ENCODE results near the gene SFTA2.
A peak's percentile ranks its signal among the peaks of the same experiment; 100 is the strongest.

The SFTA2 gene

DNA sequence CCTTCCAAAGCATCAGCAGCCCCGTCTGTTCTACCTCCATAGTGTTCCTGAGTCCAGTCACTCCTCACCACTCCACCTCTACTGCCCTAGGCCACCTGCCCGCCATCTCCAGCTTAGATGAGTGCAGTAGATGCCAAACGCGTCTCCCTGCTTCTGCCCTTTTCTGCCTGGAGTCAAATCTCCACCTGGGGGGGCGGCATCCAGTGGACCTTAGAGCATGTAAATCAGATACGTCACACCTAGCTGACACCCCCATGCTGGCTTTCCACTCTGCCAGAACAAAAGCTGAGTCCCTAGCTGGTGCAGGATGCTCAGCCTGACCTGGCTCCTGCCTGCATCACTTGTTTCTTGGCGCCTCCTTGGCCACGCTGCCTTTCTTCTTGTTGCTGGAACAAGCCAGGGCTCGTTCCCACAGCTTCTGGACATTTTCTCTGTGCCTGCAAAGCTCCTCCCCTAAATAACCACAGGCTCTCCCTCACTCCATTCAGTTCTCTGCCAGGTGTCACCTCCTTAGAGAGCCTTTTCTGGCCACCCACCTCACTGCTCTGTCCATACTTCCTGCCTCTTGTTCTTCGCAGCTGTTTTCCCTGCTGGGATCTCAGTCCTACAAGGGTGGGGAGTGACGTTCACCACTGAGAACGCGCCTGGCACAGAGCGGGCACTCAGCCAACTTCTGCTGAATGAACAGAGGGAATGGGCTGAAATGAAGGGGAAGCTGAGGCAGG, 41.9 kb downstream of the SFTA2 start:
- DNase-seq, result no peak

DNA sequence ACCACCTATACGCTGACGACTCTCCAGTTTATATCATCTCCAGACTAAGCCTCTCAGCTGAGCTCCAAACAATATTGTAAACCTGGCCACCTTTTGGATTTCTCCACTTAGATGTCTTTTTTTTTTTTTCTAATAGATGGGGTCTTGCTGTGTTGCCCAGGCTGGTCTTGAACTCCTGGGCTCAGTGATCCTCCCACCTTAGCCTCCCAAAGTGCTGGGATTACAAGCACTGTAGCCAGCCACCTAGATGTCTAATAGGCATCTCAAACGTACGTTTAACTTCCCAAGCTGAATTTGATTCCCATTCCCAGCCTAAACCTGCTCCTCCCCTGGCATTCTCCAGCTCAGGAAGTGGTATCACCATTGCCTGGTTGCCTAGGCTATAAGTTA, 42.5 kb downstream of the SFTA2 start:
- no peak for DNase-seq

DNA sequence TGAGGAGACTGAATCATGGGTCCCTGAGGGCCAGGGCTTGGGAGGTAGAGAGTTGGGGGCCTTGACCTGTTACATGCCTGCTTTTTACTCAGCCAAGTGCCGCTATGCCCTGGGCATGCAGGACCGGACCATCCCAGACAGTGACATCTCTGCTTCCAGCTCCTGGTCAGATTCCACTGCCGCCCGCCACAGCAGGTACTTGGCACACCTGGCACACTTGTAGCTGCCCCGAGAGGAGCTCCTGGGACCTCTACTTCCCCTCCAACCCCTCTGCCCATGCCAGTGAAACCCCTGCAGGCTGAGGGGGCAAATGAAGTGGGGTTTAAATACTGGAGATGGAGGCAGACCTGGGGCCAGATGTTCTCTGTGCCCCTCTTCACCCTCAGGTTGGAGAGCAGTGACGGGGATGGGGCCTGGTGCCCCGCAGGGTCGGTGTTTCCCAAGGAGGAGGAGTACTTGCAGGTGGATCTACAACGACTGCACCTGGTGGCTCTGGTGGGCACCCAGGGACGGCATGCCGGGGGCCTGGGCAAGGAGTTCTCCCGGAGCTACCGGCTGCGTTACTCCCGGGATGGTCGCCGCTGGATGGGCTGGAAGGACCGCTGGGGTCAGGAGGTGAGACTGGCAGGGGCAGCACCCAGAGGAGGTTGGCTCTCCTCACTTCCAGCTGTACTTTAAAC, 43.0 kb downstream of the SFTA2 start:
- DNase-seq, result no peak

DNA sequence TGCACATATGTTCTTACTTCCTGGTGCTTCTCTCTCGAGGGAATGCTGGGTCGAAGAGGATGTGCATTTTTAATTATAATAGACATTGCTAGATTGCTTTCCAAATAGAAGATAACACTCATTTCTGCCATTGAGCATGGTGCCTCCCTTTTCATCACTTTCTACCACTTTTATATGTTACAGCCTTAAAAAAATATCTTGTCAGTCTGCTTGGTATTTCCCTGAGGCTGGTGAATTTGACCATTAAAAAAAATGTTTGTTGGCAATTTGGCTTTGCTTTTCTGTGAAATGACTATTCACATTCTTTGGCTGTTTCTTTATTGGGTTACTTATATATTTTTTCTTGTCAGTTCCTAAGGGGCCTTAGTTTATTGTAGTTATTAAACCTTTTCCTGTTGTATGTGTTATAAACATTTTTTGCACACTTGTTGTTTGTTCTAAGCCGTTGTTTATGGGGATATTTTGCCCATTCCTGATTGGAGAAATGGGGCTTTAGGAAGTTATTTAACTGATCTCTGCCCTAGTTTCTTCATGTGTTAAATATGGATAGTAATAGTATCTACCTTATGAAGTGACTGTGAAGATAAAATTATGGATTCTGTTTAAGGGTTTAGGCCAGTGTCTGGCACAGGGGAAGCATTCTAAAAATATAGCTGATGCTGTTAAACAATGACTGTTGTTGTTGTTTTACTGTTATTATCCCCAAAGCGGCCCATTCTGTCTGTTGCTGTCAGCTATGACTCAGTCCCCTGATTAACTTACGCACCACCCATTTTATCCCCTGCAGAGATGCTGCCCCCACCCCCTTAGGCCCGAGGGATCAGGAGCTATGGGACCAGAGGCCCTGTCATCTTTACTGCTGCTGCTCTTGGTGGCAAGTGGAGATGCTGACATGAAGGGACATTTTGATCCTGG, 43.8 kb downstream of the SFTA2 start:
- DNase-seq, result no peak

DNA sequence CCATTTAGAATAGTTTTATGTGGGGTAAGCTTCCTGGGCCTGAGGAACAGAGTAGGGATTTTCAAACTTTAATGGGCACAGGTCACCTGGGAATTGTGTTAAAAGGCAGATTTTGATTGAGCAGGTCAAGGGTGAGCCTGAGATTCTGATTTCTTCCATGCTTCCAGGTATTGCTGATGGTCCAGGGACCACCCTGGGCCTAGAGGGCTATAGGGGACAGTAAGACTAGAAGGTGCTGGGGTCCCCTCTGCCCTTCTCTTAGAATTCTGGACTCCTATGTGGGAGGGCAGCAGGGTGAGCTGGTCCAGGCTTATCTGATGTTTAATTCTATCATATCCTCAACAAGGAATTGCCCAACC, 45.1 kb downstream of the SFTA2 start:
- DNase-seq, result no peak

DNA sequence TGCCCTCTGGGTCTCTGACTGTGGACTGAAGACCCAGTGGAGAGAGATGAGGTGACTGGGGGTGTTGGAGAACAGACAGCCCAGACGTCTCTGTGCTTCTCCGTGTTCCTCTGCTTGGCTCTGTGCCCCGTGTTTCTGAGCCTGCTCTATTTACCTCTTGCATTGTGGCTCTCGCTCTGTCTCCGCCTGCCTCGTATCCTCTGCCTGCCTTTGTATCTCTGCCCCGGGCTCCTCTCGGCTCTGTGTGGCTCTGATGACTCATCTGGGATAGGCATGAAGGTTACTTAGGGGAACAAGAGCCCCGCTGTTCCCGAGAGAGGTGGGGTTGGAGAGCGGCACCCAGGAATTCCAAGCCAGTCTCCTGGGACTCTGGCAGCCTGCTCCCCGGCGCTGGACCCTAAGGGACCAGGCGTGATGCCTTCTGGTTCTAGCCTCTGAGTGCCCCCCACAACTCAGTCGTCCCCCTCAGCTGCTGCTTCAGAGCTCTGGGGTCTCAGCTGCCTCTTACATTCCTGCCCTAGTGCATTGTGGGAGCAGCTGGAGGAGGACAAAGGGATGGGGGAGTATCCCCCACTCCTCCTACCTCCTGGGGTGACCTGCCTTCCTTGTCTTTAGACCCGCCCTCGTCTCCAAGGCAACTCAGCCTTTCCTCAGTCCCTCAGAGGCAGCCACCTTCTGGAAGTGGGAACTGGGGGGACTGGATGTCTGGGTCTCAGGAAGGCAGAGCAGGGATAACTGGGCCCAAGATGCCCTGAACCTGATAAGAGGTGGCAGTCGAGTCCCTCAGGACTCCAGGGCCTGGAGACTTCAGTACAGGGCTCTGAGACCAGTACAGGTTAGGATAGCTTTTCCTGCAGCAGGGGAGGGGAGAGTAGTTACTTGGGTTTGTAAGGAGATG, 45.7 kb downstream of the SFTA2 start:
- no peak for DNase-seq

DNA sequence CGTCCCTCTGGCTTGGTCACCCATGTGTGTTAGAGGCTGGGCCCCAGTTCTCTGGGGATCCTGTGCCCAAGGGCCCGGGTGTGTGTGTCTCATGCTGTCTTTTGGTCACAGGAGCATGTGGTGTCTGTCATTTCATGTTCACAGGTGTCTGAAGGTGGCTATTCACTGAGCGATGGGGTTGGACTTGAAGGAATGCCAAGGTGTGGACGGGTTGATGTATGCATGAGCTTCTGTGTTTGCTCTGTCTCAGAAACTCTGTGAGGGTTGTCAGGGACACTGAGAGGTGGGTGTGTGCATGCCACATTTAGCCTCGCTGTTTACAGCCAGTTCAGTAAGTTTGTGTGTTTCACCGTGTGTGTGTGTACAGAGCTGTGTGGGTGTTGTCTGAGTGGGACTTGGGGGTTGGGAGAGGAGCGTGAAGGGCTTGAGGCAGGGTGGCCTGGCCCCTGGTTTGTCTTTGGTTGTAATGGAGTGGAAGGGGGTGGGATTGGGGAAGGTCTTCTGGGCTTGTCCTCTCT, 46.4 kb downstream of the SFTA2 start:
- no peak for DNase-seq

DNA sequence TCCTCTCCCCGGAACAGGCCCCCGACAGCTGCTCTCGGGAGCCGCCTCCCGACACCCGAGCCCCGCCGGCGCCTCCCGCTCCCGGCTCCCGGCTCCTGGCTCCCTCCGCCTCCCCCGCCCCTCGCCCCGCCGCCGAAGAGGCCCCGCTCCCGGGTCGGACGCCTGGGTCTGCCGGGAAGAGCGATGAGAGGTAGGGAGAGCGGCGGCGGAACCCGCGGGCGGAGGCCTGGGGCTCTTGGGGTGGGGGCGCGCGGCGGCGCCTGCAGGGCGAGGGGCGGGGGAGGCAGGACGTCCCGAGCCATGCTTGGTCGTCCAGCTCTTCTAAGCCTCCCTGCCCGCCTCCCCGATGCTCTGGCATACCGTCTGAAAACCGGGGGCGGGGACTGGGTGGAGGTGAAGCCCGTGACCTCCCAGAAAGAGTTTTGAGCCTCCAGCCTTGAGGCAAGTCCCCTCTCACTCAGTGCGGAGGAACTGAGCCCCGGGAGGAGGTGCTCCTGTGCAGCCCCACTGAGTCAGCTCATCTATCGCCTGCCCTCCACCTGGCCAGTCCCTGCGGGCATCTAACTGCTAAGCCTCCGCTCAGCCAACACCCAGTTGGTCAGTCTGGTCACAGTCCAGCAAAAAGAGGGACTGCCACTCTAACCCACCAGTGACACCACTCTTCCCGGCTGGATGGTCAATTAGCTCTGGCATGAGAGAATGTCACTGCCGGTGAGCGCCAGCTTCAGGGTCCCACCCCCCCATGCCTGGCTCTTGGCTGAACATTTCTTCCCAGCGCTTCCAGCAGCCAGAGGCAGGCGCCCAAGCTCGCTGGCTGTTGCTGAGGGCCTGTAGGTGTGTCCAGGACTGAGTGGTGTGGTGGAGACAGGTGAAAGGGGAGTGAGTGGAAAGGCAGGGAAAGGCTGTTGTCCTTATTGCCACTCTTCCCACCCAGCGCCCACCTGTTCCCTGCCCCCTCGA, 47.2 kb downstream of the SFTA2 start:
- no peak for DNase-seq

DNA sequence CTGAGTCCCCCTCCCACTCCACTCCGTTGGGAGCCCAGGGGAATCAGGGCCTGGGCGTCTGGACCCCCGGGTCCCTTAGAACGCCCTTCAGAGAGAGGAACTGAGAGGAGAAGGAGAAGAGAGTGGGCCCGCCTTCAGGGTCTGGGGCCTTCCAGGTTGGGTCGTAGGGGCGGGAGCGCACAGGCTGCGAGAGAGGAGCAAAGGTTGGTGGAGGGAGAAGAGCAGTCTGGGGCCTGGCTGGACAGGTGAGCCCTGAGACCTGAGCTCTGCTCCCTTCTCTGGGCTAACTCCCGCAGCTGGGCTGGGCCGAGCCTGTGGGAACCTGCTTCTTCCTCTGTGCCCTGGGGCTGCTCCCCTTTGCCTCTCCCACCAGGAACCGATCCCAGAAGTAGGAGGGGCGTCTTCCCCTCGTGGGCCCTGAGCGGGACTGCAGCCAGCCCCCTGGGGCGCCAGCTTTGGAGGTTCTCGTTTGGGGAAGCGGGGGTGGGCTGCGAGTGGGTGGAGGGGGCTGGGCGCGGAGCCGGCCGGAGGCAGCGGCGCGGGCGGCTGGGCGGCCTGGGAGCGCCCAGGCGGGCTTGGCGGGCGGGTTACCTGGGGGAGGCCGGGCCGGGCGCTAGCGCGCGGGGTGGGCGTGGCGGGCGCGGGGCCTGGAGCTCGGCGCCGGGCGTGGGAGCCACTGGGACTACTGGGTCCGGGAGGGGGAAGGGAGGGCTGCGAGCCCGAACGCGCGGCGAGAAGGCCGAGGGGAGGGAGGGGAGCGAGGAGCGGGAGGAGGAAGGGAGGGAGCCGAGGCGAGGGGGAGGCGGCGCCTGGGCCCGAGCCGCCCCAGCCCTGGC, 48.1 kb downstream of the SFTA2 start, which contains the start of gene DDR1:
DDR1 (plus strand) TSS at position 835 of the 836 bp plus-strand sequence. CDS start 4,211 bp downstream, outside the sequence.
- peak; percentile 59 for DNase-seq

DNA sequence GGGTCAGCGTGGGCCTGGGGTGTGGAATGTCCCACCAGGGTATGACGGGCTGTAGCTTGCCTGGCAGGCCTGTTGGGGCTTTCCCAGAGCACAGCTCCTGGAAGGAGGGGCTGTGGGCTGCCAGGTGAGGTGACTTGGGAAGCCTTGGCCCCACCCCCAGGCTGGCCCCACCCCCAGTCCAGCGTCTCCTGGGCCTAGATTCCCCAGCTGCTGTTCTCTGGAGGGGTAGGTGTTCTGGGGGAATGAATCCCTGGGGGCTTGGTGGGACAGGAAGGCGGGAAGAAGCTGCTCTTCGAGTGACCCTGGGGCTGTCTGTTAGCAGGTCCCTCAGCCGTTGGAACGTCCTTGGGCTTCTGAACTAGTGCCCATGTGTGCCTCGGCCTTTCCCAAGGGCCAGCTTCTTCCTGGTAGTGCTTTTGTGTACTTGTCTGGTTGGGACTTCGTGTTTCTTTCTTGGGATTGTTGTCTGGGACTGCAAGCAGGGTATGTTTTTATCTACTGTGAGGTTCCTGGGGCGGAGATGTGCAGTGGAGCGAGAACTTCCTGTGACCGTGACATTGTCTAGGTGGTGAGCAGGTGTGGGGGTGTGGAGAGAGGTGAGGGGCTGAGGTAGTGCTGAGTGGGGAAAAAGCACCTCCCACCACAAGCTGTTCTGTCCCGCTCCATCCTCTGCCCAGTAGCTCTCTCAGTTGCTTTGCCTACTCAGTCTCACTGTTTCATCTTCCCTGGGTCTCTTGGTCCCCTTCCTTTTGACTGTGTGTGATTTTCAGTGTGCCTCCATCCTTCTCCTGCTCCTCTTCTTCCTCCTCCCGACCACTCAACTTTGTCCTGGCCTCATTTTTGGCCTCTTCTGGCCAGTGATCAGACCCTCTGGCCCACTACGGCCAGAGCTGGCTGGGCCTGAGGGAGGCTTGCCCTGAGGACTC, 48.9 kb downstream of the SFTA2 start:
- DNase-seq, result peak; percentile 69

DNA sequence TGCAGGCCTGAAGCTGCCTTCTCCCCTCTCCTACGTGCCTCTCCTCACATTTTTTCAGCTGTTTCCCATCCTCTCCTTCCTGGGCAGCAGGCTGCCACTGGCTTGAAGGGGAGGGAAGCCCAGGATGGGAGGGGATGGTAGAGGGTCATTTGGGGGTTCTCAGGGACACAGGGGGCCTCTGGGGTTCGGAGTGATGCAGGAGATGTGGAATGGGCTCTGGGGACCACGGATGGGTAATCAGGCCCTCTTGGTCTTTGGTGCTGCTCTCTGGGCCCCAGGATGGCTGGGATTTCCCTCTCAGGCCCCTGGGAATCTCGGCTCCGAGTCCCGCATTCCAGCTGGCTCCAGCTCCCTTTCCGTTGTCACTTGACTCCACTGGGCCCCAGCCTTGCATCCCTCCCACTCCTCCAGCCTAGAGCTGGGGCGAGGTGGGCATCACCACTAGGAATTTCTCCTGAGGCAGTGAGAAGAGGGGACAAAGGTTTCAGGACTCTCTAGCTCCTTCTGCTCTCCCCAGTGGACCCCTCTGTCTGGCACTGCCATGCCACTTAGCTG, 49.7 kb downstream of the SFTA2 start:
- no peak for DNase-seq

DNA sequence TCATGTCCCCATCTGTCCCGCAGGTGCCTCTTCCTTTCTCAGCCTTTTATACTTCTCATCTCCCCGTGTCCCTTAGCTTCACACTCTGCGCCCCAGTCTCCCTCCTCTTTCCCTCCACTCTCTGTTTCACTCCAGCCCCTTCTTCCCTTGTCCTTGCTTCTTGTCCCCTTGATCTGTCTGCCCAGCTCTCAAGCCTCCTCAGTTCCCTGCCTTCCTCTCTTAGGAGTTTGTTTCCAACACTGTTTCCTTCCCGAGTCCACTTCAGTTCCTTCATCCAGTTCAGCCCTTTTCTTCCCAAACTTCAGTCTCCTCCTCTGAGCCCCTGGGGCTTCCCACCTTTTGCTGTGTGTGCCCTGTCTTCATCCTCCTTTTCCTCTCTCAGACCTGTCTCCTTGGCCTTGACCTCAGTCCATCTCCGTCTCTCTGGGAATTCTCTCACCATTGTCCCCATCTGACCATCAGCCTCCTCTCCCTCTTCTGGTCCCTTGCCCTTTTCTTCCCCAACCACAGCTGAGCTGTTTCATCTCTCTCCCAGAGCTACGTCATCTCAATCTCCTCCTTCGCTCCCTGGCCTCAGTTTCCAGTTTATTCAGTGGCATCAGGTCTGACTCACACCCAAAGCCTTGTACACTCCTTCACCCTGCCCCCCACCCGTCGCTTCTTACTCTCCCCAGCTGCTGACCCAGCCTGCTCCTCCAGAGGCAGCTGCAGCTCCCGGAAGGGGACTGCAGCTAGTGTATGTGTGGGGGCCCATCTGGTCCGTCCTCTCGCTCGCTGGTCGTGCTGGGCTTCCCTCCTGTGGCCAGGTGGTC, 50.4 kb downstream of the SFTA2 start:
- no peak for DNase-seq

All from NCI-H510A (cell line).